ENCODE measurements around the gene TTL. TPM values are rescaled to one million over a fixed set of nuclear protein-coding genes. Genes with fewer than 3 reads are reported as not detected.

The TTL gene
- total RNA-seq, 1 experiment from 2014 or later, result 31.4 TPM

- H3K36me3 ChIP-seq (ENCODE audit: low read depth, low read length), result no peaks in the 10 kb centered on the region
- ATAC-seq, result no peak
- ChIA-PET CTCF (interaction anchor here (0.7 kb wide), 1 partner anchor 24 kb away, joined by 6 read pairs; no protein-coding TSS in a partner anchor), POLR2A (ENCODE audit: unreplicated experiment) (no interaction called here)
- H3F3A ChIP-seq (ENCODE audit: low read length, unreplicated experiment), result no peaks in the 10 kb centered on the region
- H2AFZ ChIP-seq (ENCODE audit: low read length), result no peak overlapping the region
- no peak overlapping the region for H3K4me2 ChIP-seq (ENCODE audit: low read length)
- H4K20me1 ChIP-seq (ENCODE audit: low read length), result no peaks in the 10 kb centered on the region
- no peaks in the 10 kb centered on the region for H3K79me2 ChIP-seq (ENCODE audit: low read length)
- BruUV-seq (replicated peaks), result no TSS peak
- no peaks in the 10 kb centered on the region for H3K27me3 ChIP-seq (ENCODE audit: low read length)
- TF ChIP-seq EZH2 (IDR thresholded peaks at IDR 0.05; ENCODE audit: low read length, unreplicated experiment) (no peak), EZH2phosphoT487 (IDR thresholded peaks at IDR 0.05; ENCODE audit: borderline replicate concordance, low read length) (no peak), CTCF (conservative IDR thresholded peaks at IDR 0.05; ENCODE audit: low read depth, low read length) (no peak)
- H3K4me3 ChIP-seq (ENCODE audit: low read length), result no peak overlapping the region
- H3K27ac ChIP-seq (ENCODE audit: low read length), result no peak overlapping the region
- no peak for DNase-seq
- peaks cover 6% of the 10 kb centered on the region; the same call in 1 of the 2 replicates for H3K4me1 ChIP-seq (ENCODE audit: insufficient read depth, low read length)
- intact Hi-C loops (cut with micrococcal nuclease), result no loop called here
- no peaks in the 10 kb centered on the region for H3K9me3 ChIP-seq (ENCODE audit: low read length)
- H3K9me2 ChIP-seq (replicated peaks; ENCODE audit: low read length), result no peaks in the 10 kb centered on the region
- no peak overlapping the region for H3K9ac ChIP-seq (ENCODE audit: low read length)
These were observed 5.5 kb upstream of the TTL start for GRCh38 chr2:112476434-112476833.

- peak; percentile 15 for ATAC-seq
- ChIA-PET CTCF (interaction anchor here (0.6 kb wide), 2 partner anchors 11 to 68 kb away, joined by 3 to 8 read pairs; no protein-coding TSS in a partner anchor), POLR2A (ENCODE audit: unreplicated experiment) (no interaction called here)
These were observed 1.4 kb upstream of the TTL start for GRCh38 chr2:112480530-112481049.

More at GRCh38 chr2:112480530-112481049, 1.4 kb upstream of the TTL start:
- Histone ChIP-seq H3K9me2 (replicated peaks; ENCODE audit: low read length) (no peaks in the 10 kb centered on the region), H2AFZ (ENCODE audit: low read length) (peak overlapping the region; percentile 89), H3K36me3 (ENCODE audit: low read depth, low read length) (no peaks in the 10 kb centered on the region), H3K4me3 (ENCODE audit: low read length) (peak overlapping the region; percentile 82), H3K27me3 (ENCODE audit: low read length) (no peaks in the 10 kb centered on the region), H3K9ac (ENCODE audit: low read length) (0 out of 2 replicates have a peak overlapping the region, but pooled peaks have one; percentile 86), H3K79me2 (ENCODE audit: low read length) (peaks cover 34% of the 10 kb centered on the region), H3K9me3 (ENCODE audit: low read length) (no peaks in the 10 kb centered on the region), H4K20me1 (ENCODE audit: low read length) (no peaks in the 10 kb centered on the region), H3K27ac (ENCODE audit: low read length) (no peak overlapping the region), H3F3A (ENCODE audit: low read length, unreplicated experiment) (no peaks in the 10 kb centered on the region), H3K4me2 (ENCODE audit: low read length) (peak overlapping the region; percentile 89), H3K4me1 (ENCODE audit: insufficient read depth, low read length) (peaks cover 17% of the 10 kb centered on the region)
- BruUV-seq (replicated peaks), result no TSS peak
- no peak for DNase-seq
- TF ChIP-seq EZH2phosphoT487 (IDR thresholded peaks at IDR 0.05; ENCODE audit: borderline replicate concordance, low read length) (no peak), EZH2 (IDR thresholded peaks at IDR 0.05; ENCODE audit: low read length, unreplicated experiment) (no peak), CTCF (conservative IDR thresholded peaks at IDR 0.05; ENCODE audit: low read depth, low read length) (no peak)
- intact Hi-C loops (cut with micrococcal nuclease), result loop anchor here (1.0 kb wide), 2 partner anchors 62 to 102 kb away; partner anchors contain the start of gene POLR1B
